Endothelial cell of umbilical vein (primary cell): Measurements from ENCODE around the gene ARNT2. TPM values are rescaled to one million over a fixed set of nuclear protein-coding genes. Genes with fewer than 3 reads are reported as not detected.

Experiments
- BruUV-seq: library from RNA; stranded (reverse); fragments of 400-500 nt; replicated peaks from 2 replicates; lab custom pipeline; 2021; lab: Mats Ljungman, UMichigan
- CTCF ChIA-PET: fragments of 300-600, 350-600 bp; sonication (Branson Sonifier 250); formaldehyde crosslinking; loops from one replicate; lab custom pipeline; 2021; ENCODE audit warnings: antibody characterized with exemption, inconsistent platforms; lab: Charles Lee
- POLR2A ChIA-PET: fragments of 300-600, 350-600 bp; sonication (Branson Sonifier 250); formaldehyde crosslinking; loops from one replicate; lab custom pipeline; 2021; ENCODE audit warnings: antibody characterized with exemption, inconsistent platforms; lab: Charles Lee
- DNase-seq: peaks from one replicate; pipeline ENCODE4 v3.0.0-alpha.2; 2011; ENCODE audit warnings: low read depth, low spot score
- FAIRE-seq: peaks from 2 replicates; lab custom pipeline; 2011; peaks lifted over from hg19 to GRCh38; lab: Jason Lieb, UNC
- H2AFZ ChIP-seq: 2 replicates; pipeline ENCODE4 v1.6.0; 2012; ENCODE audit warnings: low read depth, low read length, control low read depth, inconsistent platforms
- H3K27ac ChIP-seq: 2 replicates; pipeline ENCODE4 v1.5.1; 2011; ENCODE audit warnings: low read depth, mild to moderate bottlenecking, control low read depth, low read length, moderate library complexity; ENCODE audit not compliant: insufficient read depth
- H3K27me3 ChIP-seq, 2 experiments: 2 replicates each; pipeline versions ENCODE4 v1.6.0 to v1.6.1; 2011; ENCODE audit warnings: low read length in 2 of 2, mixed read lengths in 1 of 2; ENCODE audit not compliant: control insufficient read depth in 2 of 2, insufficient read depth in 2 of 2
- H3K36me3 ChIP-seq, 2 experiments: 2 replicates in 1 of 2; 3 replicates in 1 of 2; pipeline ENCODE4 v1.5.1; 2011; ENCODE audit warnings: low read length in 2 of 2, mild to moderate bottlenecking in 1 of 2, moderate library complexity in 1 of 2; ENCODE audit not compliant: control insufficient read depth in 2 of 2, insufficient read depth in 2 of 2; ENCODE audit errors: extremely low read depth in 1 of 2
- H3K4me1 ChIP-seq: 3 replicates; pipeline ENCODE4 v1.5.1; 2011; ENCODE audit warnings: mild to moderate bottlenecking, low read length; ENCODE audit not compliant: control insufficient read depth, insufficient read depth; ENCODE audit errors: extremely low read depth
- H3K4me2 ChIP-seq: 2 replicates; pipeline ENCODE4 v1.6.1; 2011; ENCODE audit warnings: low read length, control low read depth, mixed read lengths; ENCODE audit not compliant: insufficient read depth
- H3K4me3 ChIP-seq, 3 experiments: fragments of 200-600 bp in 1 of 3; sonication (generic), shearing (Covaris generic) in 1 of 3; replicated peaks in 1 of 3; 2 replicates each; pipeline ENCODE4 v1.5.1; 2011 to 2016; ENCODE audit warnings: control low read depth in 3 of 3, low read length in 3 of 3, mild to moderate bottlenecking in 2 of 3, inconsistent platforms in 1 of 3, low read depth in 1 of 3, moderate library complexity in 1 of 3; ENCODE audit not compliant: insufficient read depth in 1 of 3
- H3K79me2 ChIP-seq: 2 replicates; pipeline ENCODE4 v1.6.0; 2012; ENCODE audit warnings: low read length, inconsistent platforms; ENCODE audit not compliant: control insufficient read depth, insufficient read depth
- H3K9ac ChIP-seq: replicated peaks from 2 replicates; pipeline ENCODE3; 2011; ENCODE audit warnings: low read length, control low read depth; ENCODE audit not compliant: insufficient read depth; ENCODE audit errors: extremely low read depth
- H3K9me1 ChIP-seq: replicated peaks from 3 replicates; pipeline ENCODE4 v1.6.0; 2011; ENCODE audit warnings: mild to moderate bottlenecking, low read length; ENCODE audit not compliant: control insufficient read depth, insufficient read depth; ENCODE audit errors: extremely low read depth
- H3K9me3 ChIP-seq: replicated peaks from 2 replicates; pipeline ENCODE4 v1.5.1; 2012; ENCODE audit warnings: low read length, inconsistent platforms; ENCODE audit not compliant: control insufficient read depth, insufficient read depth
- H4K20me1 ChIP-seq: replicated peaks from 2 replicates; pipeline ENCODE3; 2011; ENCODE audit warnings: mild to moderate bottlenecking, low read length; ENCODE audit not compliant: control insufficient read depth, insufficient read depth; ENCODE audit errors: extremely low read depth
- CTCF ChIP-seq, 2 donors: IDR thresholded peaks; 1 replicate in 1 of 2; 2 replicates in 1 of 2; pipeline ENCODE4 v1.5.1; 2011; ENCODE audit warnings: low read length in 2 of 2, mild to moderate bottlenecking in 2 of 2, moderate library complexity in 2 of 2, control low read depth in 1 of 2, inconsistent platforms in 1 of 2, low read depth in 1 of 2; ENCODE audit not compliant: insufficient read depth in 1 of 2; ENCODE audit errors: extremely low read depth in 1 of 2
- EZH2 ChIP-seq: IDR thresholded peaks from 2 replicates; pipeline ENCODE4 v1.6.1; 2012; ENCODE audit warnings: borderline replicate concordance, low read depth, mild to moderate bottlenecking, moderate library complexity, low read length, inconsistent platforms; ENCODE audit not compliant: severe bottlenecking
- FOS ChIP-seq: IDR thresholded peaks from 2 replicates; pipeline ENCODE4 v1.6.1; 2011; ENCODE audit warnings: mild to moderate bottlenecking, low read length, moderate library complexity, borderline replicate concordance; ENCODE audit not compliant: insufficient read depth
- GATA2 ChIP-seq: IDR thresholded peaks from 2 replicates; pipeline ENCODE4 v1.7.0; 2011; ENCODE audit warnings: low read depth, mild to moderate bottlenecking, moderate library complexity, mixed read lengths, low read length; ENCODE audit not compliant: insufficient read length, insufficient read depth
- JUN ChIP-seq: IDR thresholded peaks from 2 replicates; pipeline ENCODE4 v1.6.1; 2011; ENCODE audit warnings: borderline replicate concordance, low read depth; ENCODE audit not compliant: insufficient read length, insufficient read depth
- MAX ChIP-seq: IDR thresholded peaks from 2 replicates; pipeline ENCODE4 v1.6.1; 2011; ENCODE audit not compliant: insufficient read depth, insufficient read length
- MYC ChIP-seq: IDR thresholded peaks from one replicate; pipeline ENCODE4 v1.6.1; 2011; ENCODE audit warnings: mild to moderate bottlenecking, low read depth, low read length
- POLR2A ChIP-seq: IDR thresholded peaks from 2 replicates; pipeline ENCODE4 v1.6.1; 2012; ENCODE audit warnings: low read depth, mild to moderate bottlenecking, control low read depth, low read length
- POLR2AphosphoS5 ChIP-seq: IDR thresholded peaks from 2 replicates; pipeline ENCODE4 v1.6.1; 2012; ENCODE audit warnings: low read depth, mild to moderate bottlenecking, control low read depth, low read length, moderate library complexity; ENCODE audit not compliant: insufficient read depth
- dilution Hi-C: fragments of 300-500 bp; cut with MboI; formaldehyde crosslinking; loops from one replicate; pipeline ENCODE4 v1.15.0; 2019; ENCODE audit warnings: low sequenced_read_pairs; ENCODE audit not compliant: extremely low pct_ligation_motif_present
- intact Hi-C: fragments of 100-400 bp; cut with micrococcal nuclease; formaldehyde crosslinking; loops from one replicate; pipeline ENCODE4 v1.10.0; 2022
- polyA plus RNA-seq, 4 experiments: library from polyadenylated mRNA; depleted of rRNA in 3 of 4; stranded (reverse) in 3 of 4; unstranded in 1 of 4; fragments of >200 nt; gene quantifications; 2 replicates each; pipeline versions ENCODE4 v1.2.1 to v1.2.3, GENCODE V29; 2011 to 2012; ENCODE audit warnings: missing spikeins in 1 of 4
- total RNA-seq: library from RNA; stranded (reverse); gene quantifications from 2 replicates; pipeline ENCODE4 v1.2.3, GENCODE V29; 2021

ARNT2 gene
- total and polyA plus RNA-seq, 2 donors (not counting 3 experiments of a cell fraction or from before 2014, with no cell fraction given) = 0.03 to 0.20 TPM

GRCh38 chr15:80445300-80446041, 41.3 kb downstream of the ARNT2 start:
- intact Hi-C loops (no loop called here), dilution Hi-C loops (no loop called here)
- DNase-seq (no peak), FAIRE-seq (no peak)
- TF ChIP-seq GATA2 (no peak), FOS (no peak), MYC (no peak), JUN (no peak), MAX (no peak), POLR2AphosphoS5 (no peak), POLR2A (no peak), EZH2 (no peak), CTCF (IDR thresholded peaks at IDR 0.05; ENCODE audit: extremely low read depth in 1 of 2, insufficient read depth in 1 of 2, low read depth in 1 of 2, low read length in 2 of 2) (no peak)
- Histone ChIP-seq H3K36me3 (no peaks in the 10 kb centered on the region), H4K20me1 (no peaks in the 10 kb centered on the region), H3K4me2 (no peak overlapping the region), H3K9me3 (no peaks in the 10 kb centered on the region), H2AFZ (no peak overlapping the region), H3K27me3 (peaks cover 0 to 2% of the 10 kb centered on the region in 2 experiments), H3K4me1 (no peaks in the 10 kb centered on the region), H3K9ac (no peak overlapping the region), H3K79me2 (no peaks in the 10 kb centered on the region), H3K9me1 (no peaks in the 10 kb centered on the region), H3K4me3 (no peak overlapping the region), H3K27ac (no peak overlapping the region)
- ChIA-PET POLR2A (no interaction called here), CTCF (interaction anchor here (0.5 to 0.9 kb wide), 2 partner anchors 316 to 331 kb away, joined by 3 read pairs; no protein-coding TSS in a partner anchor)
- BruUV-seq = no TSS peak
